Neural crest cell (in vitro differentiated cells): ENCODE data around the gene EP400. TPM values are rescaled to one million over a fixed set of nuclear protein-coding genes. Genes with fewer than 3 reads are reported as not detected.

ENCODE experiments used
- DNase-seq: peaks from one replicate; pipeline ENCODE4 v3.0.0; 2021; ENCODE audit warnings: low read depth, mixed read lengths, low spot score
- H3K27ac Mint-ChIP-seq: one replicate; pipeline ENCODE4 v1.8.0; 2021; ENCODE audit warnings: mild to moderate bottlenecking, mixed read lengths; ENCODE audit not compliant: unreplicated experiment
- H3K27me3 Mint-ChIP-seq: 2 replicates; pipeline ENCODE4 v1.8.0; 2021; ENCODE audit warnings: low read depth, mild to moderate bottlenecking, mixed read lengths
- H3K36me3 Mint-ChIP-seq: 2 replicates; pipeline ENCODE4 v1.8.0; 2021; ENCODE audit warnings: low read depth, mild to moderate bottlenecking, mixed read lengths
- H3K4me1 Mint-ChIP-seq: 2 replicates; pipeline ENCODE4 v1.8.0; 2021; ENCODE audit warnings: mixed read lengths
- H3K4me3 Mint-ChIP-seq: one replicate; pipeline ENCODE4 v1.8.0; 2021; ENCODE audit warnings: mild to moderate bottlenecking, mixed read lengths
- H3K9me3 Mint-ChIP-seq: 2 replicates; pipeline ENCODE4 v1.8.0; 2021; ENCODE audit warnings: mixed read lengths
- CTCF ChIP-seq: fragments of 200-600 bp; sonication (generic); conservative IDR thresholded peaks from 2 replicates; pipeline ENCODE4 v1.5.0; 2021; ENCODE audit warnings: antibody characterized with exemption, mild to moderate bottlenecking
- total RNA-seq: library from RNA; stranded (reverse); gene quantifications from 2 replicates; pipeline ENCODE4 v1.2.1, GENCODE V29; 2021

The EP400 gene
- total RNA-seq, 1 donor from 2014 or later: 73.4 TPM

- Mint-ChIP-seq H3K9me3 (no peaks in the 10 kb centered on the region), H3K4me3 (no peak overlapping the region), H3K27ac (no peak overlapping the region), H3K4me1 (no peaks in the 10 kb centered on the region), H3K27me3 (no peaks in the 10 kb centered on the region), H3K36me3 (peaks cover 5% of the 10 kb centered on the region)
- TF ChIP-seq CTCF: no peak
- DNase-seq: no peak
Measured at GRCh38 chr12:132026061-132026795, 76.5 kb downstream of the EP400 start.

- Mint-ChIP-seq H3K4me3 (no peak overlapping the region), H3K4me1 (no peaks in the 10 kb centered on the region), H3K27ac (no peak overlapping the region), H3K27me3 (no peaks in the 10 kb centered on the region), H3K9me3 (no peaks in the 10 kb centered on the region), H3K36me3 (peaks cover 8% of the 10 kb centered on the region)
- DNase-seq: no peak
- TF ChIP-seq CTCF: no peak
Measured at GRCh38 chr12:132026796-132027500, 77.2 kb downstream of the EP400 start.

GRCh38 chr12:132027636-132028035, 77.9 kb downstream of the EP400 start:
- Mint-ChIP-seq H3K27ac (no peak overlapping the region), H3K36me3 (peaks cover 9% of the 10 kb centered on the region)
- DNase-seq: no peak

GRCh38 chr12:132028111-132028510, 78.4 kb downstream of the EP400 start:
- H3K36me3 Mint-ChIP-seq: peaks cover 9% of the 10 kb centered on the region
- H3K4me3 Mint-ChIP-seq: no peak overlapping the region
- H3K27me3 Mint-ChIP-seq: no peaks in the 10 kb centered on the region
- H3K4me1 Mint-ChIP-seq: no peaks in the 10 kb centered on the region
- DNase-seq: no peak
- H3K9me3 Mint-ChIP-seq: no peaks in the 10 kb centered on the region
- TF ChIP-seq CTCF: no peak
- no peak overlapping the region for H3K27ac Mint-ChIP-seq

More at GRCh38 chr12:132027636-132028035, 77.9 kb downstream of the EP400 start:
- Mint-ChIP-seq H3K9me3 (no peaks in the 10 kb centered on the region), H3K4me3 (no peak overlapping the region), H3K27me3 (no peaks in the 10 kb centered on the region), H3K4me1 (no peaks in the 10 kb centered on the region)
- no peak for TF ChIP-seq CTCF

- Mint-ChIP-seq H3K36me3 (peaks cover 15% of the 10 kb centered on the region), H3K27ac (no peak overlapping the region), H3K27me3 (no peaks in the 10 kb centered on the region), H3K9me3 (no peaks in the 10 kb centered on the region), H3K4me1 (no peaks in the 10 kb centered on the region), H3K4me3 (no peak overlapping the region)
- no peak for DNase-seq
- TF ChIP-seq CTCF: no peak
Measured at GRCh38 chr12:132029503-132030300, 80.0 kb downstream of the EP400 start.
